ENCODE measurements around the gene IFFO2.
A peak's percentile ranks its signal among the peaks of the same experiment; 100 is the strongest.

IFFO2 gene

GRCh38 chr1:18951818-18952391 lies 4.6 kb downstream of the IFFO2 start:
- peak overlapping the region; percentile 77 for H3K4me3 ChIP-seq (ENCODE audit: low read depth, low read length)
- no peak for TF ChIP-seq CTCF (IDR thresholded peaks at IDR 0.05; ENCODE audit: insufficient read depth, low read depth, low read length, missing control alignments)

GRCh38 chr1:18951416-18951815 lies 5.1 kb downstream of the IFFO2 start:
- H3K4me3 ChIP-seq (ENCODE audit: low read depth, low read length) = peak overlapping the region; percentile 77
- DNase-seq (ENCODE audit: low read depth) = peak; percentile 43
- no peak for TF ChIP-seq CTCF (IDR thresholded peaks at IDR 0.05; ENCODE audit: insufficient read depth, low read depth, low read length, missing control alignments)

More at GRCh38 chr1:18951818-18952391, 4.6 kb downstream of the IFFO2 start:
- DNase-seq (ENCODE audit: low read depth) = peak; percentile 93

GRCh38 chr1:18950401-18951026 lies 6.0 kb downstream of the IFFO2 start:
- peak; percentile 74 for DNase-seq (ENCODE audit: low read depth)
- peak overlapping the region; percentile 77 for H3K4me3 ChIP-seq (ENCODE audit: low read depth, low read length)
- no peak for TF ChIP-seq CTCF (IDR thresholded peaks at IDR 0.05; ENCODE audit: insufficient read depth, low read depth, low read length, missing control alignments)

GRCh38 chr1:18949686-18950400 lies 6.6 kb downstream of the IFFO2 start:
- peak; percentile 33 for TF ChIP-seq CTCF (IDR thresholded peaks at IDR 0.05; ENCODE audit: insufficient read depth, low read depth, low read length, missing control alignments)
- peak overlapping the region; percentile 77 for H3K4me3 ChIP-seq (ENCODE audit: low read depth, low read length)
- DNase-seq (ENCODE audit: low read depth) = peak; percentile 79

- TF ChIP-seq CTCF (IDR thresholded peaks at IDR 0.05; ENCODE audit: insufficient read depth, low read depth, low read length, missing control alignments) = no peak
- DNase-seq (ENCODE audit: low read depth) = no peak
- H3K4me3 ChIP-seq (ENCODE audit: low read depth, low read length) = peak overlapping the region; percentile 77
Observed at GRCh38 chr1:18948913-18949685, 7.4 kb downstream of the IFFO2 start.

GRCh38 chr1:18948048-18948912 lies 8.2 kb downstream of the IFFO2 start:
- TF ChIP-seq CTCF (IDR thresholded peaks at IDR 0.05; ENCODE audit: insufficient read depth, low read depth, low read length, missing control alignments) = no peak
- no peak overlapping the region for H3K4me3 ChIP-seq (ENCODE audit: low read depth, low read length)
- no peak for DNase-seq (ENCODE audit: low read depth)
